Activated T-helper 1 cell treated with anti-CD3 and anti-CD28 coated beads, Interleukin-12 subunit alpha, Interleukin-12 subunit beta, Interleukin-2, Interleukin-4 antibody, amounts not matched to agents 30 ng/mL and 10 ng/mL and 1 ng/mL, durations not matched to agents 14 hours and 24 hours and 36 hours (primary cell): Measurements from ENCODE around the gene NCR3LG1. TPM values are rescaled to one million over a fixed set of nuclear protein-coding genes. Genes with fewer than 3 reads are reported as not detected.

Source experiments
- DNase-seq: peaks from one replicate; pipeline ENCODE4 v3.0.0; 2021; ENCODE audit warnings: low spot score
- H3K27ac Mint-ChIP-seq: one replicate; pipeline ENCODE4 v1.8.0; 2021; ENCODE audit warnings: mild to moderate bottlenecking, mixed read lengths
- H3K27me3 Mint-ChIP-seq: one replicate; pipeline ENCODE4 v1.8.0; 2022; ENCODE audit warnings: mild to moderate bottlenecking, moderate library complexity, mixed read lengths; ENCODE audit not compliant: insufficient read depth
- H3K36me3 Mint-ChIP-seq: one replicate; pipeline ENCODE4 v1.8.0; 2021; ENCODE audit warnings: low read depth, mixed read lengths
- H3K4me1 Mint-ChIP-seq: one replicate; pipeline ENCODE4 v1.8.0; 2021; ENCODE audit warnings: low read depth, mixed read lengths
- H3K4me3 Mint-ChIP-seq: one replicate; pipeline ENCODE4 v1.8.0; 2021; ENCODE audit warnings: mild to moderate bottlenecking, moderate library complexity, mixed read lengths
- H3K9me3 Mint-ChIP-seq: one replicate; pipeline ENCODE4 v1.8.0; 2021; ENCODE audit warnings: mixed read lengths
- intact Hi-C: fragments of 100-400 bp; cut with micrococcal nuclease; formaldehyde crosslinking; loops from one replicate; pipeline ENCODE4 v1.15.1; 2024
- total RNA-seq: library from RNA; stranded (reverse); gene quantifications from 2 replicates; pipeline ENCODE4 v1.2.3, GENCODE V29; 2022

NCR3LG1 gene
- total RNA-seq, 1 donor from 2014 or later: 8.2 TPM

GRCh38 chr11:17400048-17400775 lies 48.6 kb downstream of the NCR3LG1 start:
- intact Hi-C loops: no loop called here
- Mint-ChIP-seq H3K27me3 (peaks cover 5% of the 10 kb centered on the region), H3K4me1 (no peaks in the 10 kb centered on the region), H3K4me3 (no peak overlapping the region), H3K27ac (no peak overlapping the region), H3K36me3 (no peaks in the 10 kb centered on the region), H3K9me3 (no peaks in the 10 kb centered on the region)
- DNase-seq: no peak

- intact Hi-C loops: no loop called here
- Mint-ChIP-seq H3K9me3 (no peaks in the 10 kb centered on the region), H3K27me3 (peaks cover 5% of the 10 kb centered on the region), H3K36me3 (no peaks in the 10 kb centered on the region), H3K4me3 (no peak overlapping the region), H3K27ac (no peak overlapping the region), H3K4me1 (no peaks in the 10 kb centered on the region)
- DNase-seq: no peak
Observed at GRCh38 chr11:17401316-17401715, 49.7 kb downstream of the NCR3LG1 start.

GRCh38 chr11:17401841-17402240 lies 50.2 kb downstream of the NCR3LG1 start:
- intact Hi-C loops: no loop called here
- Mint-ChIP-seq H3K4me3 (no peak overlapping the region), H3K27ac (no peak overlapping the region), H3K4me1 (no peaks in the 10 kb centered on the region), H3K9me3 (no peaks in the 10 kb centered on the region), H3K36me3 (no peaks in the 10 kb centered on the region), H3K27me3 (peaks cover 5% of the 10 kb centered on the region)
- DNase-seq: no peak

- H3K27me3 Mint-ChIP-seq: peaks cover 5% of the 10 kb centered on the region
- no peak overlapping the region for H3K4me3 Mint-ChIP-seq
- intact Hi-C loops: no loop called here
- H3K9me3 Mint-ChIP-seq: no peaks in the 10 kb centered on the region
- H3K4me1 Mint-ChIP-seq: no peaks in the 10 kb centered on the region
- no peaks in the 10 kb centered on the region for H3K36me3 Mint-ChIP-seq
- H3K27ac Mint-ChIP-seq: no peak overlapping the region
- no peak for DNase-seq
Observed at GRCh38 chr11:17402486-17402885, 50.9 kb downstream of the NCR3LG1 start.

- intact Hi-C loops: no loop called here
- H3K27me3 Mint-ChIP-seq: peaks cover 5% of the 10 kb centered on the region
- H3K36me3 Mint-ChIP-seq: no peaks in the 10 kb centered on the region
- no peak for DNase-seq
- H3K9me3 Mint-ChIP-seq: no peaks in the 10 kb centered on the region
- H3K27ac Mint-ChIP-seq: no peak overlapping the region
- no peak overlapping the region for H3K4me3 Mint-ChIP-seq
- no peaks in the 10 kb centered on the region for H3K4me1 Mint-ChIP-seq
Observed at GRCh38 chr11:17403980-17404759, 52.6 kb downstream of the NCR3LG1 start.

GRCh38 chr11:17405232-17406005 lies 53.8 kb downstream of the NCR3LG1 start:
- Mint-ChIP-seq H3K27ac (no peak overlapping the region), H3K4me1 (no peaks in the 10 kb centered on the region), H3K4me3 (no peak overlapping the region), H3K36me3 (no peaks in the 10 kb centered on the region), H3K27me3 (peaks cover 3% of the 10 kb centered on the region), H3K9me3 (no peaks in the 10 kb centered on the region)
- DNase-seq: no peak
- intact Hi-C loops: no loop called here

- intact Hi-C loops: no loop called here
- Mint-ChIP-seq H3K27ac (no peak overlapping the region), H3K4me1 (no peaks in the 10 kb centered on the region), H3K4me3 (no peak overlapping the region), H3K27me3 (peaks cover 4% of the 10 kb centered on the region), H3K36me3 (no peaks in the 10 kb centered on the region), H3K9me3 (no peaks in the 10 kb centered on the region)
- DNase-seq: no peak
Observed at GRCh38 chr11:17406082-17406817, 54.6 kb downstream of the NCR3LG1 start.

- Mint-ChIP-seq H3K27ac (no peak overlapping the region), H3K36me3 (no peaks in the 10 kb centered on the region), H3K4me3 (no peak overlapping the region), H3K4me1 (no peaks in the 10 kb centered on the region), H3K9me3 (no peaks in the 10 kb centered on the region), H3K27me3 (peaks cover 4% of the 10 kb centered on the region)
- DNase-seq: no peak
- intact Hi-C loops: no loop called here
Observed at GRCh38 chr11:17406818-17407149, 55.2 kb downstream of the NCR3LG1 start.

GRCh38 chr11:17407575-17407974 lies 56.0 kb downstream of the NCR3LG1 start:
- DNase-seq: no peak
- H3K36me3 Mint-ChIP-seq: no peaks in the 10 kb centered on the region
- H3K27ac Mint-ChIP-seq: no peak overlapping the region
- H3K9me3 Mint-ChIP-seq: no peaks in the 10 kb centered on the region
- no peaks in the 10 kb centered on the region for H3K4me1 Mint-ChIP-seq
- peaks cover 2% of the 10 kb centered on the region for H3K27me3 Mint-ChIP-seq
- intact Hi-C loops: no loop called here
- H3K4me3 Mint-ChIP-seq: no peak overlapping the region

GRCh38 chr11:17408026-17408425 lies 56.4 kb downstream of the NCR3LG1 start:
- no peak for DNase-seq
- H3K9me3 Mint-ChIP-seq: no peaks in the 10 kb centered on the region
- H3K4me3 Mint-ChIP-seq: no peak overlapping the region
- H3K36me3 Mint-ChIP-seq: no peaks in the 10 kb centered on the region
- H3K27ac Mint-ChIP-seq: no peak overlapping the region
- no peaks in the 10 kb centered on the region for H3K4me1 Mint-ChIP-seq
- intact Hi-C loops: no loop called here
- peaks cover 4% of the 10 kb centered on the region for H3K27me3 Mint-ChIP-seq

GRCh38 chr11:17408641-17409040 lies 57.0 kb downstream of the NCR3LG1 start:
- intact Hi-C loops: no loop called here
- H3K27me3 Mint-ChIP-seq: peaks cover 7% of the 10 kb centered on the region
- H3K4me3 Mint-ChIP-seq: no peak overlapping the region
- H3K9me3 Mint-ChIP-seq: no peaks in the 10 kb centered on the region
- no peak for DNase-seq
- H3K4me1 Mint-ChIP-seq: peaks cover 4% of the 10 kb centered on the region
- no peak overlapping the region for H3K27ac Mint-ChIP-seq
- H3K36me3 Mint-ChIP-seq: peaks cover 1% of the 10 kb centered on the region

GRCh38 chr11:17410606-17411379 lies 59.2 kb downstream of the NCR3LG1 start:
- Mint-ChIP-seq H3K36me3 (peaks cover 1% of the 10 kb centered on the region), H3K4me1 (peaks cover 23% of the 10 kb centered on the region), H3K27ac (no peak overlapping the region), H3K9me3 (no peaks in the 10 kb centered on the region), H3K4me3 (no peak overlapping the region), H3K27me3 (peaks cover 10% of the 10 kb centered on the region)
- intact Hi-C loops: no loop called here
- DNase-seq: no peak
